Eye (tissue), 1 donor: ENCODE results near the gene RNF114.
"Not testable (repeated sequence)": the region's sequence is repeated elsewhere in the genome, so short reads cannot be mapped to it uniquely, and the experiment has no call there.

Source experiments
- DNase-seq: peaks from one replicate; pipeline ENCODE4 v3.0.0-alpha.2; 2015

The RNF114 gene, protein sequence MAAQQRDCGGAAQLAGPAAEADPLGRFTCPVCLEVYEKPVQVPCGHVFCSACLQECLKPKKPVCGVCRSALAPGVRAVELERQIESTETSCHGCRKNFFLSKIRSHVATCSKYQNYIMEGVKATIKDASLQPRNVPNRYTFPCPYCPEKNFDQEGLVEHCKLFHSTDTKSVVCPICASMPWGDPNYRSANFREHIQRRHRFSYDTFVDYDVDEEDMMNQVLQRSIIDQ

GRCh38 chr20:49936153-49937026 is at the start of gene RNF114:
RNF114 (plus strand) TSS chr20:49936397; CDS start chr20:49936413, 16 bp downstream.
- peak; percentile 98 for DNase-seq

DNA sequence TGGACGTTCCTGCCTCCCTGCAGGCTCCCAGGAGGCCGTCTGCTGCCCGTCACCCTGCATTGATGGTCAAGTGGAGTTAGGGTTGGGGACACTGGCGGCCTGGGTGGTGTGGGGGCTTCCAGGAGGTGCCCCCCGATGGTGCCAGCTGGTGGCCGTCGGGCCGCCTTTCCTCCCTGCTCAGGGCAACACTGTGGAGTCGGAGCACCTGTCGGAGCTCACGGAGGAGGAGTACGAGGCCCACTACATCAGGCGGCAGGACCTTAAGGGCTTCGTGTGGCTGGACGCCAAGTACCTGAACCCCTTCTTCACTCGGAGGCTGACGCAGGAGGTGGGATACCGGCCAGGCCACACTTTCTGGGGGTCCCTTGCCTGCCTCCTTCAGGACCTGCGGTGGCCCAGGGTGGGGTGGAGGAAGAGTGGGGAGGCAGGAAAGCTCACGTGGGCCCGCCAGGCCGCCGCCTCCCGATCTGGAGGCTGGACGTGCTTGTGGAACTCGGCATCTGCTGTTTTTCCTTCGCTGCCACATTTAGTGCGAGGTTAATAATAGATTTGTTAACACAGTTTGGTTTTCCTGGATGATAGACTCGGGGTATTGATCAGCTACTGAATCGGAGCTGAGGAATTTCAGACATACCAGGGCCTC is 49.5 kb upstream of the RNF114 start:
- no peak for DNase-seq

GRCh38 chr20:49887251-49888211 is 48.7 kb upstream of the RNF114 start:
- peak; percentile 30 for DNase-seq

GRCh38 chr20:49888212-49889000 is 47.8 kb upstream of the RNF114 start:
- DNase-seq = peak; percentile 90

GRCh38 chr20:49889001-49889934 is 46.9 kb upstream of the RNF114 start:
- no peak for DNase-seq

DNA sequence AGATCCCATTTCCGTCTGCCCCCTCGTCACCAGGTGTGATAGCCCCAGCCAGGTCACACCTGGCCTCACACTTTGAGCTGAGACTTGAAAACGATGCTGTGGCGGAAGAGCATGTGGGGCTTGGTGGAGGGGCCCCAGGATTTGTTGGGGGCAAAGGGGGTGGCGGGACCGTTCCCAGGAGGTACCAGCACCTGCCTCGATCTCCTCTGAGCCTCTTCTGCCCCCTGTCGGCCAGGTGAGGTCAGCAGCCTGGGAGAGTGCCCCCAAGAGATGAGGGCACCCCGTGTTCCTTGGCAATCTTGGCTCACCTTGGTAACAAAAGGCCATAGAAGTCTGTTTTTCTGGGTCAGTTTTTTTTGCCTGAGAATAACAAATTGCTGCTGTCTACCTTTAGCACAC is 46.3 kb upstream of the RNF114 start:
- DNase-seq = no peak

- DNase-seq = peak; percentile 50
Observed at GRCh38 chr20:49890471-49891361, 45.5 kb upstream of the RNF114 start.

GRCh38 chr20:49891476-49892110 is 44.6 kb upstream of the RNF114 start:
- DNase-seq = peak; percentile 59

DNA sequence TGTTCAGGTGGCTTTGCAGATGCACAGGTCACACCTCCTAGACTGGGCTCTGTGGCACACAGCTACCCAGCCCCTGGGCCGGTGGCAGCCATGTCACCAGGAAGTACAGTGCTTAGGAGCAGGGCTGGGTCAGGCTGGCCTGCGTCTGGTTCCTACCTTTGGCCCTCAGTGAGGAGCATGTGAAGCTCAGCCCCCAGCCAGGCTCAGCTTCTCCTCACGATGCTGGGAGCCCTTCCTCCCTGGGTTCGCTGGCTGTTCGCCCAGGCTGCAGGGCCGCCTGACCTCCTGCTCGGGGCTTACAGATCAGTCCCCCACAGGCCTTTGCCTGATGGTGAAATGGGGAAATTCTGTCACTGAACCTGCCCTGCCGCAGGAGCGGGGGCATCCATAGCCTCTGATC is 43.9 kb upstream of the RNF114 start:
- DNase-seq = no peak

DNA sequence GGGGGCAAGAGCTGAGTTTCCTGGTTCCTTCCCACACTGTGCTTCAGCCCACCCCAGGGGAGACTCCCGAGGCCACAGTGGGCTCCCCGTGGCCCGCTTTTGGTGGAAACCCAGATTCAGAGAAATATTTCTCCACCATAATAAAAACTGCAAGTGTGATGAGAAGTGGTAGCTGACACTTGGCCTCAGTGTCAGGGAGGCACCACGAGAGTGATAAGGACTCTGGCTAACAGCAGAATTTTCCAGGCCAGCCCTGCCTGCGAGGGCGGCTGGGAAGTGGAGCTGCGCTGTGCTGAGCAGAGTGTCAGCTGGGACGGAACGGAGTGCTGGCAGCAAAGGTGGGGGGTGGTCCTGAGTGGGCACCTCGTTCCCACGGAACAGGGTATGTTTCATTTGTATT is 43.4 kb upstream of the RNF114 start:
- DNase-seq = no peak

DNA sequence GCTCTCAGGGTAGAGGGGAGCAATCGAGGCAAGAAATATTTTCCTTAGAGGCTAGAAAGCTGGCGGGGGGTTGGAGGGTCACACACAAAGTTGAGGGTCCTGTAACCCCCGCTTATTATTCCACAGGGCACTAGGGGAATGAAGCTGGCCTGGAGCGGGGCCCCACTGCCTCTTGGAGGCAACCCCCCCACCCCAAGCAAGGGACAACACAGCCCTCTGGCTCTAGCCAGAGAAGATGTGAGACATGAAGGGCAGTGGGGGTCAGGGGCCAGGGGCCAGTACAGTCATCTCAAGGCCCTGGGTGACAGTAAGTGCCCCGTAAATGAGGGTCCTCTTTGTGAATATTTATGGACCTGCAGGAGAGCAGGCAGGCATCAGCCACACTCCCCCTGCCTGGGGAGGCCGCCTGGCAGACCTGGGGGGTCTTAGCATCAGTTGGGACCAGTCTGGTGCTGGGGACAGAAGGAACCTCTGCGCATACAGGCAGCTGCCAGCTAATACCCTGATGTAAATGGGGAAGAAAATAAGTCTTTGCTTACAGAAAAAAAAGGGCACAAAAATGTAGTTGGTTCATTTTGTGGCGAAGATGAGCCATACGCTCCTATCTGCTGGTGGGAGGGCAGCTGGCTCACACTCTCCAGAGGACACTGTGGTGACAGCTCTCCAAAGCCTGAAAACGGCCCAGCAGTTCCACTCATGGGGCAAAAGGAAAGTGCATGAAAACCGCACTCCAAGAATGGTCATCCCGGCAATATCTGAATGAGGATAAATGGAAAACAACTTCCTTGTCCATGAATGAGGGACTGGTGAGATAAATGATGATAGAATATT is 42.7 kb upstream of the RNF114 start:
- DNase-seq = no peak

- DNase-seq = no peak
Observed at GRCh38 chr20:49894073-49894470, 42.1 kb upstream of the RNF114 start.

GRCh38 chr20:49895474-49896093 is 40.6 kb upstream of the RNF114 start:
- not testable (repeated sequence) for DNase-seq

- DNase-seq = no peak
Observed at GRCh38 chr20:49896204-49896603, 40.0 kb upstream of the RNF114 start.

GRCh38 chr20:49899541-49900383 is 36.4 kb upstream of the RNF114 start:
- no peak for DNase-seq

DNA sequence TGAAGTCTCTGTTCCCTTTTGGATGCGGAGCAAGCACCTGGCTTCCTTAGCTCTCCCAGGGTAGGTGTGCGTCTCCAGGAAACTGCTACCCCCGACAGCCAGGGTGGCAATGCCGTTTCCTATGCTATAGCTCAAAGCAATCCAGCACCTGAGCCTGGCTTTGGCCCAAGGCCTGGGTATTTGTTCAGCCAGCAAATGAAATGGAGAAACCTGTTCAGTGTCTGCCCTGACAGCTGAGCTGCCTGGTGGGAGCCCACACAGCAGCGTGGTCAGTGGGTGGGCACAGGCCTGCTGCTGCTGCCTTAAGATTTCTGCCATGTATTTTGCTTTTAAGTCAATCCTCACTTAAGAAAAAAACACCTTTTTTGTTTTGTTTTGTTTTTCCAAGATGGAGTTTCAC is 34.6 kb upstream of the RNF114 start:
- DNase-seq = no peak
